GM21717 (cell line): Measurements from ENCODE around the gene TNS1.

Experiments used
- ATAC-seq: cut with Tn5 transposase; IDR thresholded peaks from one replicate; pipeline ENCODE4 v1.9.1; 2021; ENCODE audit warnings: mild to moderate bottlenecking, moderate library complexity; ENCODE audit not compliant: unreplicated experiment

The TNS1 gene

GRCh38 chr2:217947383-217948350 is 55.1 kb downstream of the TNS1 start:
- ATAC-seq = no peak

- ATAC-seq = no peak
Measured at GRCh38 chr2:217946051-217946450, 56.7 kb downstream of the TNS1 start.

GRCh38 chr2:217945530-217945929 is 57.3 kb downstream of the TNS1 start:
- no peak for ATAC-seq

- ATAC-seq = no peak
Measured at GRCh38 chr2:217944923-217945322, 57.9 kb downstream of the TNS1 start.

GRCh38 chr2:217944366-217944765 is 58.4 kb downstream of the TNS1 start:
- no peak for ATAC-seq

GRCh38 chr2:217943446-217944321 is 59.1 kb downstream of the TNS1 start:
- ATAC-seq = no peak

- ATAC-seq = no peak
Measured at GRCh38 chr2:217942731-217943335, 60.0 kb downstream of the TNS1 start.

- no peak for ATAC-seq
Measured at GRCh38 chr2:217941886-217942728, 60.7 kb downstream of the TNS1 start.

GRCh38 chr2:217941339-217941738 is 61.5 kb downstream of the TNS1 start:
- ATAC-seq = no peak

GRCh38 chr2:217940261-217941220 is 62.3 kb downstream of the TNS1 start:
- no peak for ATAC-seq

GRCh38 chr2:217939629-217940245 is 63.1 kb downstream of the TNS1 start:
- no peak for ATAC-seq

- no peak for ATAC-seq
Measured at GRCh38 chr2:217939220-217939619, 63.6 kb downstream of the TNS1 start.

GRCh38 chr2:217938036-217938435 is 64.8 kb downstream of the TNS1 start:
- no peak for ATAC-seq

- no peak for ATAC-seq
Measured at GRCh38 chr2:217937446-217937845, 65.3 kb downstream of the TNS1 start.

- ATAC-seq = no peak
Measured at GRCh38 chr2:217936952-217937351, 65.8 kb downstream of the TNS1 start.

GRCh38 chr2:217935901-217936684 is 66.7 kb downstream of the TNS1 start:
- ATAC-seq = no peak

- no peak for ATAC-seq
Measured at GRCh38 chr2:217935235-217935879, 67.4 kb downstream of the TNS1 start.
